WTC11 (cell line): ENCODE data around the gene KLHL1.

Source experiments
- CTCF ChIP-seq: fragments of 200-600 bp; IDR thresholded peaks from 2 replicates; pipeline ENCODE4 v1.8.0; 2022; ENCODE audit warnings: antibody characterized with exemption
- SP1 ChIP-seq: sonication (generic); formaldehyde crosslinking; conservative IDR thresholded peaks from 2 replicates; pipeline ENCODE4 v1.8.1; 2022; ENCODE audit warnings: missing genetic modification reagents
- USF1 ChIP-seq: sonication (generic); formaldehyde crosslinking; IDR thresholded peaks from 2 replicates; pipeline ENCODE4 v1.8.0; 2022; ENCODE audit warnings: mild to moderate bottlenecking, missing genetic modification reagents
- TF ChIP-seq, protein P1 (sequence below): sonication (generic); formaldehyde crosslinking; IDR thresholded peaks from 2 replicates; pipeline ENCODE4 v1.8.1; 2022; ENCODE audit warnings: mild to moderate bottlenecking, missing genetic modification reagents, moderate library complexity, borderline replicate concordance

GRCh38 chr13:69683921-69684686 lies 424.1 kb downstream of the KLHL1 start:
- TF ChIP-seq CTCF (no peak), USF1 (CRISPR knock-in tag) (no peak), SP1 (no peak)
- TF ChIP-seq, protein P1, sequence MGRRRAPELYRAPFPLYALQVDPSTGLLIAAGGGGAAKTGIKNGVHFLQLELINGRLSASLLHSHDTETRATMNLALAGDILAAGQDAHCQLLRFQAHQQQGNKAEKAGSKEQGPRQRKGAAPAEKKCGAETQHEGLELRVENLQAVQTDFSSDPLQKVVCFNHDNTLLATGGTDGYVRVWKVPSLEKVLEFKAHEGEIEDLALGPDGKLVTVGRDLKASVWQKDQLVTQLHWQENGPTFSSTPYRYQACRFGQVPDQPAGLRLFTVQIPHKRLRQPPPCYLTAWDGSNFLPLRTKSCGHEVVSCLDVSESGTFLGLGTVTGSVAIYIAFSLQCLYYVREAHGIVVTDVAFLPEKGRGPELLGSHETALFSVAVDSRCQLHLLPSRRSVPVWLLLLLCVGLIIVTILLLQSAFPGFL (CRISPR knock-in tag), result no peak
